Measurements from ENCODE around the gene PPIE.
"Not testable (repeated sequence)": the region's sequence is repeated elsewhere in the genome, so short reads cannot be mapped to it uniquely, and the experiment has no call there.

DNA sequence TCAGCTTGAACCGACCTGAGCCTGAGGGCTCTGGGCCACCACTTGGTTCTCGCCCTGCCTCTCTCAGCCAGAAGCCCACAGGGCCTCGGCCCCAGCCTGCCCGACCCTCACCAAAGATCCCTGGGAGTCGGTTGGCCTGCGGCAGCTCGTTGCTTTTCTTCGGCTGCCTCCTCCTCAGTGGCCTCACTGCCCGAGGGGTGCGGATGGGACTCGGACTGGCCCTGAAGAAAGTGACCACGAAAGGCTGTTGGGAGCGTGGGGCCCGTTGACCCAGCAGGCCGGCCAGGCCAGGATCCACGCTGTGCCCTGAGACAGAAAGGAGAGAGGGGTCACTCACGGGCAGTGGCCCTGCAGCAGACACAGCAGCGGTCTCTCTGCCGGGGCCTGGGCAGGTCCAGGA is 25.8 kb downstream of the PPIE start:
- TF ChIP-seq CTCF, POLR2A, POLR2AphosphoS5 (IDR thresholded peaks at IDR 0.05): not testable (repeated sequence)
